Limb (tissue), 2 donors: Measurements from ENCODE around the gene CRIM1.
A peak's percentile ranks its signal among the peaks of the same experiment; 100 is the strongest.

Experiments
- DNase-seq, 2 donors: peaks; one replicate each; pipeline ENCODE4 v3.0.0-alpha.2; 2016; ENCODE audit errors: extremely low spot score in 2 of 2

The CRIM1 gene

DNA sequence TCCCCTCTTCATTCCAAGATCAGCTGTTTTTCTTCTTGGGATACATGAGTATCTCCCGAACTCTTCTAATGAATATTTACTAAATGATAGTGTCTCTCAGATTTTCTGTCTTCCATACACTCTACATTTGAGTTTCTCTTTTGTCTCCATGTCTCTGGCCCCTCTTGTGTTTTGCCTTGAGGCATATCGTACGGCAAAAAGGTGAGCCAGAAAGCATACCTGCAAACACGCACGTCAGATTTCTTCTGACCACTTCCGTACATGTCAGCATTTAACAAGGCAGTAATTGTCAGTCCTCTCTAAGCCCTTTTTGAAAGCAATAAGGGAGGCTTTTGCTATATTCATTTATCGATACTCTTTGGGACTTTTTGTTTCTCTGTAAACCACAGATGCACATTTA is 160.0 kb downstream of the CRIM1 start:
- DNase-seq: no peak

DNA sequence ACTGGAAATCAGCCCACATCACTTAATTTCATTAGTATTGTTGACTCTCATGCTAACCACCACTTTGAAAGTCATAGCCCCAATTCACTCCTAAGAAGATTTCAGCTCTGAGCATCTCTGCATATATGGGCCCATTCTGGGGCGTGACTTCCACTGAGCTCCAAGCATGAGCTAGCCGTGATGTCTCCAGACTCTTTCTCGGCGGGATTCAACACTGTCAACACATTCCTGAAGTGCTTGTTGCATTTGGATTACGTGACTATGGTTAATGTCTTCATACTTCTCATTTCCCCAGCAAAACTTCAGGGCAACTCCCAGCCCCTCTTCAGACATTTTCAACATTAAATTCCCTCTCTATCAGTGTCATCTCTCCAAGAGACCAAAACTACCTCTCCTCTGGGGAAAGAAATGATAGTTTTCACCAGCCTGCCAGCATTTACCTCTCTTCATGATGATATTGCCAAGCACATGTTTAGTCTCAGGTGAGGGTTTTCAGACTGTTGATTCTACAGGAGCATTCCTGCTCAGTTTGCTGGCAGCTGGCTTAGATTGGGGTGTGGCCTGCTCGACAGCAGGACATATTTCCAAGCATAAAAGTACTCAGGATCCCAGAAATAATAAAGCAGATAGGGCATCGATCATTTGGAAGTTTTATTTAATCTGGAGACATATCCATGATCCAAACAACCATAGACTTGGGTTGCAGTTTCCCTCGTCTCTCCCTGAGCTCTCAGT is 160.7 kb downstream of the CRIM1 start:
- no peak for DNase-seq

DNA sequence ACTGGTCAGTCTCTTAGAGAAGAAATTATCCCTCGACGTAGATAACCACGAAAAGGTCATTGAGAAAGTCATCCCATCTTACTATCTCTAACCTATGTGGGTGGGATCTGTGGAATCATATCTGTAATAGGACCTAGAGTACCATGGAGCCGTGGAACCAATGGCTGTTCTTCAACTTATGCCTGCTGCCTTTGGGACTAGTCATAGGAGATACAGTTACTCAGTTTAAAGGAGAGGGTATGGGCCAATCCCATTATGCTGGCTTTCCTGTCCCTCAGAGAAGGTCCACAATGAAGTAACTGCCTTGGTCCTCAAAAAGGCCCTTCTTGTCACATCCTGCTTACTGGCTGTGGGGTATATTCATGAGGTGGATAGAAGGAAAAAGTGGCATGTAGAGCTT is 164.9 kb downstream of the CRIM1 start:
- DNase-seq: no peak

DNA sequence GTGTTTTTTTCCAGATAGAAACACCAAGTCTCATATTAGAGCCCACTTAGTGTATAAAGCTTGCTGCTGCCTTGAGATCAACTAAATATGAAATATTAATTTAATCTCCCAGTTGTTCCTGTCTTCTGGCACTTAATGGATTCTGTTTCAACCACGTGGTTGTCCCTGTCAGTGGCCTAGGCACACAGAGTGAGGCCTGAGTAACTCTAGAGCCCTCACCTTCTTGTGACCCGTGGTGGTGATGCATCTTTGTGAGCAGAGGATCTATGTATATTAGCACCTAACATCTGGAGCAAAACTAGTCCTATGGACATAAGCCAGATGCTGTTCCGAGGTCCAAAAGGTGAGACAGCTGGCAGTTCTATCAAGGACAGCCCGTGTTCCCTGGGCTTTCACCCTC is 167.6 kb downstream of the CRIM1 start:
- DNase-seq: no peak

DNA sequence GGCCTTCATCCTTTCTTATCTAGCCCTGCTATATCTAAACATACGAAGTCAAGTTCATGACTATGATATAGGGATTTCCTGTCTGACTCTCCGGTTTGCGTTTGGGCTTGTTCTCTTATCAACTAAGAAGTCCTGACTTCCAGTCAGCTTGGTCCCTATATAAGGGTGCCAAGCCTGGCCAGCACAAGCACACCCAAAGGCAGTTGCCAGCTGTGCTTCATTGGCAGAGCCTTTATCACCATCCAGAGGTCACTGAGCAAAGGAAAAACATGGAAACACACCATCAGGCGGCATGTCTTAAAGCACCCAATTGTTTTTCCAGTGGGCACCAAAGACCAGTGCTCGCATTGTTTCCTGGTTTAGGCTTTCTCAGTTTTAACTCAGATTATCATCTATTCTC is 169.7 kb downstream of the CRIM1 start:
- DNase-seq: no peak

DNA sequence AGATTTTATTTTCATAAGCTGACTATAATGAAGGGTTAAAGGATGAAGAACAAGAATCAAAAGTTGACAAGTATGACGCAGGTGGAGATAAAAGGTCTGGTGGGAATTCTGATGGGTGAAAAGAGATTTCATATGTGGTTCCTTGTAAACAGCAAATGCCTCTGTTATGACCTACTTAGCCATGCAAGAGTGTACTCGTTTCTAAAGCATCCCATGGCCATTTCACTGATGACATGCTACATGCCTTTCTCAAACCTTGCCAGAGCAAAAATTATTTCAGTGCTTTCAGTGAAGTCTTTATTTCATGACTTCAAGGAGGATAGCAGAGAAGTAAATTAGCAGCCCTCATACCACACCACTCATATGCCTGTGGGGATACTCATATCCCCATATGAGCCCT is 170.6 kb downstream of the CRIM1 start:
- no peak for DNase-seq

DNA sequence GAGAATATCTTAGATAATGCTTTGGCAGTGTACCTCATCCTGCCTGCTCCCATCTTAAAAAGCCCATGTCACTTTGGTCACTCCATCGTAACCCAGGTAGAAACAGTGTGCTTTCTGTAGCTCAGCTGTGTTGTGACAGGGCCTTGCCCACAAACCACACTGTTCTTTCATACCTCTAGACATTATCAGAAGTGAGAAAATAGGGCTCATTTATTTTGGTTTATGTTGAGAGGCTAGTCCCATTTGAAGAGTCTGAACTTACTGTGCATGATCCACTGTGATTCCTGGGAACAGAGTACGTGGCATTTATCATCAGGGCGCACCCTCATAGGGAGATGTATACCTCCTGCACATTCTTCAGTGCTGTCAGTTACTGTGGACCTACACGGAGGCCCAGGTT is 172.7 kb downstream of the CRIM1 start:
- DNase-seq: no peak

DNA sequence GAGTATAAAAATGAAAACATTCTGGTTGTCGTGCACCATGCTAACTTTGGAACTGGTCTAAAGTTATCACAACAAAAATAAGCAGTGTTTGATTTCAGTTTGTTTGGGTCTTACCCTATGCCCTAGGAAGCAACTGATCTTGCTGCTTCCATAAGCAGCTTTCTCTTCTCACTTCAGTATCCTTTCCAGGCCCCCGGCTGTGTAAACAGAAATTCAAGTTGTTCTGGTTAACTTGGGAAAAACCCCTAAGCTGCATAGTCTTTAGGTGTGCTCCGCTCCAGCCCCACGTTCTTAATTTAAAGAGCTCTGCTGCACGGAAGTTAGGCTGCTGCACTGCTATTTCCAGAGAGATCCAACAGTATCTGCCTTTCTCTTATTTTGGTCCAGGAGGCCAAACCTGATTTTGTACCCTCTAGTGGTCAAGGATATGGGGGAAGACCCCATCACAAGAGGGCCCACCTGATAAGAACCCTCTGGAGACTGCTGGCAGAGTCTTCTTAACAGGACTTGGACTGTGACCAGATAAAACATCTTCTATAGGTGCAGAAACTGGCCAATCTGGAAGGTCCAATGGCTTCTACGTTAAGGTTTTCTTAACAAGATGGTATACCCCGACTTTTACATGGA is 173.3 kb downstream of the CRIM1 start:
- DNase-seq: no peak

DNA sequence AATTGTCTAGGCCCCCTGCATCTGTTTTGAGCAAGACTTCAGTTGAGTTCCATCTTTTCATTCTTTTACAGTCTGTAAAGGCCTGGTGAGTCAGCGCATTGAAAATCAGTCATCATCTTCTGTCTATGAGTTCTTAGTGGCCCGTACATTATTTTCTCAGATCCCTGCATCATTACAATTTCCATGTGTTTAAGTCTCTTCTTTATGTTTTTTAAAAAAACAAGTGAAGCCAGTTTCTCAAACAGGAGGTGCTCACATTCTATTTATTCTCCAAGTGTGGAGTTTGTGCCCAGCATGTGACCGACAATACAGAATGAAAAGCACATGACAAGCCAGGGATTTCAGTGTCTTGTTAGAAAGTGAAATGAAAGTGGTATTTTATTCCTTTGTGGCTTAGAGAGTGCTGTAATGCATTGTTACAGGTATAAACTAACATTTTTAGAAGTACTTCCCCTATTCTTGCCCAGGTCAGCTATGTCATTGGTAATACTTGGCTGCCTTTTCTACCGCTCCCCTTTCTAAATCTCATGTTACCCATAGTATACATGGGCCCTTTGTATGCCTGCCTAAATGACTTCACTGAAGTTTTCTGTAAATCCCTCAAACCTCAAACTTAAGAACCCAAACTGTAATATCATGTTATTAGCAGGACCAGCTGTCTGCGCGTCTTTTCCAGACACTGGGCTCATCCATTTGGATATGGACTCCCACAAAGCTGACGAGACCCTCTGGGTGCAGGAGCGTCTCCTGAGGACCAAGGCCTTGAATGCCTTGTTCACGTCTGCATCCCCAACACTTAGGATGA is 174.8 kb downstream of the CRIM1 start:
- peak in 1 of 2 donors; percentile 5 for DNase-seq

DNA sequence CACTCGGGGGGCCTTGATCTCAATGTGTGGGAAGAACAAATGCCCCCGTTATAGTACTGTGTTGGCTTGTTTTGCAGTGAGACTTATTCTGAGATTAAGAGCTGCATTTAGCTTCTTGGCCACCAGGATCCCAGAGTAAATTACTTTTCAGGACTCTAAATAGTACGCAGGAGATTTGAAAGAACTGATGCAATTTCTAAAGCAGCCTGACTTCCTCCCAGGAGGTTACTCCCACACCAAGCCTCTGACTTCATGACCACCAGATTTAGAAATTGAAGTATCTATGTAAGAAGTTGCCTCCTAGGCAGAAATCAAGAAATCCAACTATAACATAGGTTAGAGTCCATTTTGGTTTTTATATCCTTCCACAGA is 175.4 kb downstream of the CRIM1 start:
- DNase-seq: no peak

DNA sequence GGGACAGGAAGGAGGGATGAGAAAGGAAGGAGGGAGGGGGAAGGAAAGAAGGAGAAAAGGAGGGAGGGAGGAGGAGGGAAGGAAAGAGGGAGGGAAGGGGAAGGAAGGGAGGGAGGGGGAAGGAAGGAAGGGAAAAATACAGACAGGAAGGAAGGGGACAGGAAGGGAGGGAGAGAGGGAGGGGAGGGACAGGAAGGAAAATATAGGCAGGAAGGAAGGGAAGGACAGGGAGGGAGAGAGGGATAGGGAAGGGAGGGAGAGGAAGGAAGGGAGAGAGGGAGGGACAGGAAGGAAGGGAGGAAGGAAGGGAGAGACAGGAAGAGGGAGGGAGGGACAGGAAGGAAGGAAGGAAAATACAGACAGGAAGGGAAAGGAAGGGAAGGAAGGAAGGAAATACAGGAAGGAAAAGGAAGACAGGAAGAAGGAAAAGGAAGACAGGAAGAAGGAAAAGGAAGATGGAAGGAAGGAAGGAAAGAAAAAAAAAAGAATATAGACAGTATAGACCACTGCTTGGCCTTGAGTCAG is 178.8 kb downstream of the CRIM1 start:
- DNase-seq: no peak

DNA sequence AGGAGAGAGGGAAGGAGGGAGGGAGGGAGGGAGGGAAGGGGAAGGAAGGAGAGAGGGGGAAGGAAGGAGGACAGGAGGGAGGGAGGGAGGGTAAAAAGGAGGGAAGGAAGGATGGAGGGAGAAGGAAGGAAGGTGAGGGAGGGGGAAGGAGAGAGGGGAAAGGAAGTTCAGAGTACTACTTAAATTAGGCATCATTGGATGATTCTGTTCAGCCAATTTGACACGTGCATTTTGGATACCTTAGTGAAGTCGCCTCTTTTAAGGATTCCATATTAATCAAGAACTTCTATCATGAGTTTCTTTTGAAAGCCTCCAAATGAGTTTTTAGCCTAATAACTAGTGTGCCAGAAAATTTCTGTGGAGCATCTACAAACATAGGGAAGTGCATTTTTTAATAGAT is 179.5 kb downstream of the CRIM1 start:
- DNase-seq: no peak

DNA sequence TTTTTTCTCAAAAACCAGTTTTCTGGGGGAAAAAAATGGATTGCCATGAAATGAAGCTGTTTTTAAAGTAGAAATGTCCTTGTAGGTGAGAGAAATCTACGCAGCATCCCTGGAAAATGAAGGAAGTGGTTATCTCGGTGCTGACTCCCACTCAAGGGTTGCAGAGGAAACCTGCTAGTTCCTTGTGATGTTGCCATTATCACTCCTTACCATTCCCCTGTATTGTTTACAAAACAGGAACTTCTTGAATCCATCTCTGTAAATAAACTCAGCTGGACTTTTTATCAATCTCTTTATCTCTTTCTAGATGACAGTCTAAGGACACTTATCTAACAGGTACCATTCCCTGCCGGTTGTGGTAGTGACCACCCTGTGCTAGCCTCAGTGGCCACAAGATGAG is 181.2 kb downstream of the CRIM1 start:
- no peak for DNase-seq

DNA sequence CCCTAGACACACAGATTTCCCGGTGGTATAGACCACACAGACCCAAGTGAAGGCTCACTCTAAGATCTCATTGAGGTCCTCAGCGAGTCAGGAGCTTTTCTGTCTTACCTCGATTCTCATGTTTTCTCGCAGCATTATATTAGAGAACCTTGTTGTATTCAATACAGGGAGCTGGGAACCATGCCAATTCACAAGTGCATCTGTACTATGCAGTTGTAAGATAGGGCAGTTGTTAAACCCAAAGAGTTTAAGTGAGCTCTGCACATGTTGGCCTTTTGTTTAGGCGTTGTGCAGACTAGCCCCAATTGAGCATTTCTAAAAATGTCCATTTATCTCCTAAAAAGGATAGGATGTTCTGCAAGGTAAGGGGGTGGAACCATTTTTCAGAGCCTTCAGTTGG is 182.8 kb downstream of the CRIM1 start:
- peak in 1 of 2 donors; percentile 40 for DNase-seq

DNA sequence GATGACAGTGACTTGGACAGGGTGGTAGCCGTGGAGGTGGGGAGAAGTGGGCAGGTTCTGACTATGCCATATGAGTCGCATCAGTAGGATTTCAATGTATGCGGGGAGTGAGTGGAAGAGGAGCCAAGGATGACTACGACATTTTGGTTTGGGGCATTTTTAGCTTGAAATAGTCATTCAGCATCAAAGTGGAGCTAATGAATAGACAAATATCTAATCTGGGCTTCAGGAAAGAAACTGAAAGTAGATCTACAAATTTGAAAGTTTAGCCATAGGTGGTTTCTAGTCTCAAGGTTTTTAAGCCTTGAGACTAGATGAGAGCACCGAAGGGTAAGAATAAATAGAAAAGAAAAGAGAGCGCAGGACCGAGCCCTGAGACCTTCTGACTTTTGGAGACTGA is 184.1 kb downstream of the CRIM1 start:
- no peak for DNase-seq

DNA sequence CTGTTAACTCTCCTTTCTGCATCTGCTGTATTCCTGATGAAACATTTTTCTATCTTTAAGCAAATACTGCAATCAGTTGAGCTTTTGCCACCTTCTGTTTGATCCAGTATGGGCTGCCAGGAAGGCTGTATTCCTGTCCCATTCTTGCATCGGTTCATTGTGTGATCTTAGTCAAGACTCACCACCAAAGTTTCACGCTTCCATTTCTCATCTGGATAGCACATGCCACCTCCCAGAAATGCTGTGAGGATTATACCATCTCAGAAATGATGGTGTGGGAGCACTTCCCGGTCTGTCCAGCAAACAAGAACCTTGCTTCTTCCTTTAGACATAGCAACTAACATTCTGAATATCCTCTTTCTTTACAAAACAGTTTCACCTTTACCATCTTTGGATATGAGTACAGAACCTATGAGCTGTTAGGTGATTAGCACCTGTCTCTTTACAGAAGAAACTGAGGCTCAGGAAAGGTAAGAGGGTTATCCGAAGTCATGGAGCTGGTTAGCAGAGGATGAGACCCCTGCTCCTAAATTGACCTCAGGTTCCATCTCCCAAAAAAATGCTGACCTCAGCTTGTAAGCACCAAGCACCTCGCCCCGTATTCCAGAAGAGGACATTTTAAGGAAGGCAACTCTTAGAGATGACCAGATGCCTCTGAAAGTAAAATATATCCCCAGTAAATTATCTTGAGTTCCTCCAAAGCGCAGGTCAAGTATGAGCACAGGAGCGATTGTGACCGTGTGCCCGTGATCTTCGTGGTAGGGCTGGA is 185.6 kb downstream of the CRIM1 start:
- DNase-seq: no peak

DNA sequence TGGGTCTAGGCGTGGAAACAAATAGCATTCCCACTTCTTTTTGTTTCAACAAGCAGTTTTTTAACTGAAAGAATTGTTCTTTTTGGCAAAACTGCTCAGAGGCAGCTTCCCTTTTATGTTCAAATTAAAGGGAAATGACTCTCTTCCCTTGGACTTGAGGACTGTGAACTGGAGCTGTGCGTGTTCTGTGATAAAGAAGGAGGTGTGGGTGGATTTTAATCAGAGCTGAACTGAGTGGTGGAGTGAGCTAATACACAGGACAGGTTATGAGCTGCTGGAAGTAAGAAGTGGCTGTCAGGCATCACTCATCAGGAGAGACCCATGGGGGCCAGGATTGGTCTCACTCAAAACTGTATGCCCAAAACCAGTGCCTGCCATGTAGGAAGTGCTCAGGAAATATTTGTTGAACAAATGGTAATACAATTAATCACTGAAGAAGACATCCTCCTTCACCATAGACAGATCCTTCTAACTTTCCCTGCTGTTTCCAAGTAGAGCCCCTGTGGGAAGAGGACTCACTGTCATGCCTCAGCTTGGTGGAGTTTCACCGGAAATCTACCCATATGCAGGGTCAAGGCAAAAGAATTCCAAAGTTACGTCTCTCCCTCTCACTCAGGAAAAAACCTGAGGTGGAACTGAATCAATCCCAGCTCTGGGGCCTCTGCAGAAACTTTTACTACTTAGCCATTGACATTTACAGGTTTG is 186.5 kb downstream of the CRIM1 start:
- no peak for DNase-seq

DNA sequence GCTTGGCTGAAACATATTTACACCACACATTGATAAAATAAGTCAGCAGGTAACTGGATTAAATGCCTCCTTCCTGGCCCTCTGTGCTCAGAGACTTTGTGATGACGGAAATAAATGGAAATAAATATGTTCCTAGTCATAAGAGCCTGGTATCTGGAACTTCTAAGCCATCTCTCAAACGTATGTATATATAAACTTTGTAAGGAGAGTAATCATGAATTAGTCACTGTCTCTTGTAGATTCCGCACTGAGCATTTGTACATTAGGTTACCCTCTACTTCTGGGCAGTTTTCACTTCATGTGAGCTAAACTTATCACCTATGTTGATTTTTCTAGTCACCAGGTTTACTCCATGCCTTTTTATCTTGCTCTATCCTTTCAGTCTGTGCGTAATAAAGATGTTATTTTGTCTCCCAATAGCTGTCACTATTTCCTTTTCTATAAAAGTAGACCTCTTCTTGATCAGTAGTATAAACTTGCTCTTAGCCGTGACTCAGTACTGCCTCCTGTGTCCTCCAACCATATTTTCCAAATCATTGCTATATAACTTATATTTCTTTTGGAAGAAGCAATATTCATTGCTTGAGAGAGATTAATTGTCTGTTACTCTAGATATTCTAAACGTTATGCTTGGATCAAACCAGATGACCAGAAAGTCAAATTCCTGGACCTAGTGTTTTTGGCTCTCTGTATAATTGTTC is 189.2 kb downstream of the CRIM1 start:
- DNase-seq: no peak

DNA sequence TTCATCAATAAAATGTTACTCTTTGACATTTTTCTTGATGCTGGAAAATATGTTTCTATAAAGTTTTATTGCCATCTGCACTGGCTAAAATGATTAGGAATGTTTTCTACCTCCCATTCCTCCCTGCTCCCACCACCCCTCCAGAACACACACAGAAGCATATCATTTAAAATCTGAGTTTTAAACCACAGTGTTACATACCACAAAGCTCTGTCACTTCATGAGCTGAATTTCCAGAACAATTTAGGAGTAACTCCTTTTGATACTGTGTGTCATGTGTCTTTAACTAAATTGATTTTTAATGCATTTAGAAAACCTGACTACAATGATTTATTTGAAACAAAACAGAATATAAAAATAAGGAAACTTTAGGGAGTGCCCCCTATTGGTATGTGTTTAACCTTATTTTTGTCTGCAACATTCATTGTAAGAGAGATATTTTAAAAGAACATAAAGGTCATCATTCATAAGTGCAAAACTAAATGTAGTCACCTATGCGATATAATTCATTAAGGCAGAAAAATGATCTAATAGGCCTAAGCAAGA is 190.4 kb downstream of the CRIM1 start:
- DNase-seq: no peak

DNA sequence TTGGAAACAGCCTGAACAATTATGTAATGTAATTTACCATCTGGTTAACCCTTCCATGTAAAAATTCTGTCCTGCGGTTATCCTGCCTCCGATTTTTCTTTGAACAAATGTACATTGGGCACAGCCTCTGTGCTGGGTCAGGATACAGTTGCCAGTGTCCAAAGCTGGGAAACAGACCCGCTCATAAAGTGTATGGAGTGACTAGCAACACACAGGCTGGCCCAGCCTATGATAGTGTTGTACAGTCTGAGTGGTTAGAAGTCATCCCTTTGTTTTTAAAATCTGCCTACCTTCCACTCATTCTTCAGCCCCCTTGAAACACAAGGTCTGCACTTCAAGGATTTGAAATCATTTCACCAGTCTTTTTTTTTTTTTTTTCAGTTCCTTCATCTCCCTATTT is 192.3 kb downstream of the CRIM1 start:
- no peak for DNase-seq
